SK-N-SH (cell line): ENCODE results near the gene DIAPH1.

ENCODE experiments used
- CTCF ChIP-seq: fragments of 200-600 bp; sonication (generic); IDR thresholded peaks from 2 replicates; pipeline ENCODE4 v1.6.1; 2017; ENCODE audit warnings: antibody characterized with exemption, mild to moderate bottlenecking, moderate library complexity
- EP300 ChIP-seq, 2 experiments: IDR thresholded peaks; 2 replicates each; pipeline versions ENCODE4 v1.4.0 to v1.6.1; 2012; ENCODE audit warnings: borderline replicate concordance in 1 of 2, low read depth in 1 of 2, low read length in 1 of 2
- GABPA ChIP-seq: IDR thresholded peaks from 2 replicates; pipeline ENCODE4 v1.4.0; 2012; ENCODE audit warnings: low read depth, mild to moderate bottlenecking
- MAX ChIP-seq: IDR thresholded peaks from 2 replicates; pipeline ENCODE4 v1.4.0; 2012; ENCODE audit warnings: low read depth
- MXI1 ChIP-seq: IDR thresholded peaks from 2 replicates; pipeline ENCODE4 v1.6.1; 2012; ENCODE audit warnings: mild to moderate bottlenecking, low read depth, low read length, improper control_type of control experiment
- NRF1 ChIP-seq: IDR thresholded peaks from 2 replicates; pipeline ENCODE4 v1.6.1; 2012; ENCODE audit warnings: low read depth, mild to moderate bottlenecking, low read length
- RAD21 ChIP-seq: IDR thresholded peaks from 2 replicates; pipeline ENCODE4 v1.6.1; 2012; ENCODE audit warnings: mild to moderate bottlenecking, low read length
- ZBTB33 ChIP-seq: IDR thresholded peaks from 2 replicates; pipeline ENCODE4 v1.4.0; 2012; ENCODE audit warnings: low read depth, borderline replicate concordance

- no peak for TF ChIP-seq ZBTB33
- no peak for TF ChIP-seq MAX
- TF ChIP-seq RAD21: no peak
- TF ChIP-seq CTCF: no peak
- TF ChIP-seq MXI1: no peak
- TF ChIP-seq NRF1: no peak
- no peak for TF ChIP-seq EP300 (IDR thresholded peaks at IDR 0.05; ENCODE audit: borderline replicate concordance in 1 of 2, low read depth in 1 of 2, low read length in 1 of 2)
- no peak for TF ChIP-seq GABPA
Measured at GRCh38 chr5:141635646-141636045, 16.8 kb upstream of the DIAPH1 start.
